Tibial nerve (tissue), 3 donors: ENCODE results near the gene CMIP.

Experiments
- CTCF ChIP-seq, 5 experiments: fragments of 200-600 bp in 3 of 5; fragments of 450-650 bp in 2 of 5; sonication (generic) in 3 of 5; IDR thresholded peaks; one replicate each; pipeline ENCODE4 v1.5.1; 2016 to 2019; ENCODE audit warnings: antibody characterized with exemption in 5 of 5, mild to moderate bottlenecking in 3 of 5, moderate library complexity in 2 of 5
- POLR2A ChIP-seq, 2 donors: fragments of 450-650 bp; IDR thresholded peaks; one replicate each; pipeline ENCODE4 v1.6.1; 2017; ENCODE audit warnings: antibody characterized with exemption in 2 of 2, mild to moderate bottlenecking in 2 of 2, moderate library complexity in 2 of 2

GRCh38 chr16:81645266-81645694 is 200.7 kb downstream of the CMIP start:
- TF ChIP-seq CTCF (IDR thresholded peaks at IDR 0.05) (no peak), POLR2A (IDR thresholded peaks at IDR 0.05) (no peak)
